Heart right ventricle (tissue), 16 donors: Measurements from ENCODE around the gene AKAP17A. TPM values are rescaled to one million over a fixed set of nuclear protein-coding genes. Genes with fewer than 3 reads are reported as not detected.

ENCODE experiments used
- ATAC-seq, 8 donors: fragments of 200-7000 bp; cut with Tn5 transposase; one replicate each; pipeline ENCODE4 v1.9.1; 2020; ENCODE audit warnings: mild to moderate bottlenecking in 8 of 8, moderate library complexity in 8 of 8, moderate number of reproducible peaks in 1 of 8
- DNase-seq, 2 donors: peaks; one replicate each; pipeline ENCODE4 v3.0.0-alpha.2; 2020
- H3K27ac ChIP-seq, 10 donors: fragments of 200-600 bp; sonication (generic) in 2 of 10; one replicate each; pipeline versions ENCODE4 v1.5.0 to v1.8.0; 2020 to 2022; ENCODE audit warnings: mild to moderate bottlenecking in 3 of 10
- H3K27me3 ChIP-seq, 7 donors: fragments of 200-600 bp; one replicate each; pipeline ENCODE4 v1.8.0; 2021 to 2022; ENCODE audit warnings: mild to moderate bottlenecking in 2 of 7
- H3K36me3 ChIP-seq, 9 donors: fragments of 200-600 bp; sonication (generic) in 1 of 9; one replicate each; pipeline versions ENCODE4 v1.5.0 to v1.8.0; 2020 to 2022; ENCODE audit warnings: mild to moderate bottlenecking in 2 of 9
- H3K4me1 ChIP-seq, 9 donors: fragments of 200-600 bp; sonication (generic) in 1 of 9; one replicate each; pipeline versions ENCODE4 v1.5.0 to v1.8.0; 2020 to 2022; ENCODE audit warnings: mild to moderate bottlenecking in 4 of 9
- H3K4me3 ChIP-seq, 10 donors: fragments of 200-600 bp; sonication (generic) in 2 of 10; one replicate each; pipeline versions ENCODE4 v1.5.0 to v1.8.0; 2020 to 2022; ENCODE audit warnings: mild to moderate bottlenecking in 7 of 10, moderate library complexity in 2 of 10
- H3K9me3 ChIP-seq, 11 donors: fragments of 200-600 bp in 10 of 11; sonication (generic) in 2 of 11; one replicate each; pipeline versions ENCODE4 v1.5.0 to v1.8.0; 2013 to 2022; ENCODE audit warnings: mild to moderate bottlenecking in 2 of 11, control low read depth in 1 of 11, moderate library complexity in 1 of 11
- CTCF ChIP-seq, 9 donors: fragments of 200-600 bp; sonication (generic) in 2 of 9; IDR thresholded peaks; one replicate each; pipeline versions ENCODE4 v1.5.0 to v1.8.0; 2021 to 2022; ENCODE audit warnings: antibody characterized with exemption in 9 of 9, mild to moderate bottlenecking in 5 of 9, moderate library complexity in 1 of 9
- WGBS, 2 donors: extraction: QIAGEN DNeasy Blood & Tissue Kit; methylation state at CpG; one replicate each; pipeline ENCODE4 v1.1.7; 2013; ENCODE audit warnings: inconsistent platforms in 1 of 2; 5-methylcytosine and 5-hydroxymethylcytosine counted together
- intact Hi-C, 10 donors: fragments of 100-400 bp; cut with DNase I; formaldehyde crosslinking; loops; one replicate each; pipeline versions ENCODE4 v1.11.1 to v1.14.2; 2022
- polyA plus RNA-seq, 2 donors: library from polyadenylated mRNA; stranded (reverse); fragments of 200-250 nt; gene quantifications; one replicate each; pipeline ENCODE4 v1.2.3, GENCODE V29; 2013
- total RNA-seq, 10 donors: library from RNA; stranded (reverse); fragmentation: NEBNext Ultra II Directional in 3 of 10; extraction: Animal tissue kit (Norgen Biotek cat#: 25700) in 3 of 10; gene quantifications; one replicate each; pipeline versions ENCODE4 v1.2.1 to v1.2.4, GENCODE V29; 2021 to 2023
- donor health status: Arrhythmogenic right ventricular cardiomyopathy.
- donor health status: ischemic (EF 13 %, LVEDD 7.1; RV severe dilation, severe dysfunction).
- donor health status: healthy with polysubstance abuse.
- donor health status: DM: no; HTN: yes; CAD: no.
- donor health status: DM: no; HTN: no; CAD: no.
- donor health status: ischemic (EF 25% LVEDD 6.9; RV normal size, moderate dysfunction).
- donor health status: ischemic (EF 25% LVEDD 5.7; RV mildly dilated, moderate dysfunction).
- donor health status: healthy.
- donor health status: DM: yes; HTN: yes; CAD: no.
- donor health status: Ischemic cardiomyopathy.
- donor health status: ischemic (EF 35%, LVEDD 5.7; RV mildly dilated, moderate dysfunction).
- donor health status: nonischemic (EF 11% LVEDD 7.7; RV severe dilation, severe dysfunction).
- donor health status: DM: yes; HTN: yes; CAD: no.
- donor health status: PGD.
- donor health status: ischemic (EF 29% LVEDD 5.4; RV normal size, mild dysfunction).
- donor health status: nonischemic (EF 23%, LVEDD 6.1; RV moderate dilation, normal function).

AKAP17A gene
- total and polyA plus RNA-seq, 12 donors: 12.2 to 35.6 (median 16.8) TPM

- no peaks in the 10 kb centered on the region for H3K36me3 ChIP-seq
- H3K4me3 ChIP-seq: no peak overlapping the region
- peaks cover 0 to 16% (median 9%) of the 10 kb centered on the region in 11 donors for H3K9me3 ChIP-seq
- whole genome bisulfite sequencing, 2 donors: 27 to 38% methylated on average over 8 of the region's 8 CpGs
- no peaks in the 10 kb centered on the region for H3K4me1 ChIP-seq
- peaks cover 0 to 22% (median 0%) of the 10 kb centered on the region in 7 donors for H3K27me3 ChIP-seq
- intact Hi-C loops: loop anchor here in 7 of 10 donors (2.0 to 10.0 kb wide), 6 partner anchors 943 to 1175 kb away; partner anchors contain the start of gene GYG2 (in 2 of the 7)
- ATAC-seq (no peak), DNase-seq (no peak)
- H3K27ac ChIP-seq: no peak overlapping the region
- TF ChIP-seq CTCF (IDR thresholded peaks at IDR 0.05): no peak
Measured at GRCh38 chrX:1649621-1650020, 58.2 kb downstream of the AKAP17A start.

Other genes with a start within 250 kb of the AKAP17A start
- gene SLC25A6, start 199.5 kb upstream of the AKAP17A start, total RNA-seq: 100 to 1,000 TPM; 128 to 186 (median 141) TPM
- 100 to 1,000 TPM in 1 of 2 donors, 10 to 100 TPM in 1; 74.8 to 272 TPM for gene SLC25A6, start 199.5 kb upstream of the AKAP17A start, polyA plus RNA-seq
- 10 to 100 TPM; 23.3 to 50.6 (median 38.3) TPM for gene ASMTL, start 138.7 kb upstream of the AKAP17A start, total RNA-seq
- gene ASMTL, start 138.7 kb upstream of the AKAP17A start, polyA plus RNA-seq: 10 to 100 TPM; 16.6 to 40.7 TPM
- 1 to 10 TPM; 1.2 to 6.7 (median 4.1) TPM for gene P2RY8, start 54.4 kb upstream of the AKAP17A start, total RNA-seq
- gene P2RY8, start 54.4 kb upstream of the AKAP17A start, polyA plus RNA-seq: 1 to 10 TPM; 1.0 to 3.2 TPM
- gene ASMT, start 23.5 kb downstream of the AKAP17A start, total RNA-seq: not detected
- gene ASMT, start 23.5 kb downstream of the AKAP17A start, polyA plus RNA-seq: under 1 TPM; 0.09 to 0.37 TPM